Measurements from ENCODE around the gene CYP2R1. TPM values are rescaled to one million over a fixed set of nuclear protein-coding genes. Genes with fewer than 3 reads are reported as not detected.
"Not testable (repeated sequence)": the region's sequence is repeated elsewhere in the genome, so short reads cannot be mapped to it uniquely, and the experiment has no call there.

Gene CYP2R1
- total and polyA plus RNA-seq, 9 donors: 10.1 to 17.3 (median 13.9) TPM

- no peaks in the 10 kb centered on the region for H3K4me1 ChIP-seq (ENCODE audit: control insufficient read depth, insufficient read depth, low read length)
- no CpG with 5 or more reads among the region's 4 CpGs for WGBS (ENCODE audit: insufficient coverage)
- H3K9me3 ChIP-seq (replicated peaks; ENCODE audit: control insufficient read depth, low read depth, low read length): no peaks in the 10 kb centered on the region
- H3K27ac ChIP-seq (ENCODE audit: low read length): no peak overlapping the region
- no peak overlapping the region for H3K4me3 ChIP-seq (ENCODE audit: low read length)
- peaks cover 8% of the 10 kb centered on the region for H3K36me3 ChIP-seq (ENCODE audit: control insufficient read depth, insufficient read depth, low read length)
- no peaks in the 10 kb centered on the region for H3K27me3 ChIP-seq (ENCODE audit: control insufficient read depth, insufficient read depth, low read length)
- DNase-seq: no peak
These were observed 18.4 kb downstream of the CYP2R1 start for GRCh38 chr11:14873632-14874031.

DNA sequence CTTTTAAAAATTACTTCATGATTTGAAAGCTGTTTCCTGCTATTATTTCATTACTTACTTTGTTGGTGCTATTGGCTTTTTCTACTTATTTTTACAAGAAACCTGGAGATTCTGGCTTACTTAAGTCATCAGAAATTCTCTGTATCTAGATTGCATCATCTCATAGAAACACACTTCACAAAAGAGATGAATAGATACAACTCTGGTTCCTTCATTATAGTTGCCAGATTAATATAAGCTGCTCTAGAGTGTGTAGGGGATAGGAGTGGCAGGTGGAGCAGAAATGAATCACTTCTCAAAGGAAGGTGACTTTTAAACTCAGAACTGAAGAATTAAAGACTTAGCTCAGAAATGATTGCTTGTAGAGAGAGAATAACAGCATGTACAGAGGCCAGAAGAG is 20.0 kb downstream of the CYP2R1 start:
- DNase-seq: no peak
- Histone ChIP-seq H3K4me3 (ENCODE audit: low read length) (no peak overlapping the region), H3K27ac (ENCODE audit: low read length) (no peak overlapping the region), H3K27me3 (ENCODE audit: control insufficient read depth, insufficient read depth, low read length) (no peaks in the 10 kb centered on the region), H3K9me3 (replicated peaks; ENCODE audit: control insufficient read depth, low read depth, low read length) (no peaks in the 10 kb centered on the region), H3K4me1 (ENCODE audit: control insufficient read depth, insufficient read depth, low read length) (no peaks in the 10 kb centered on the region), H3K36me3 (ENCODE audit: control insufficient read depth, insufficient read depth, low read length) (peaks cover 2% of the 10 kb centered on the region)

GRCh38 chr11:14863775-14864174 is 28.3 kb downstream of the CYP2R1 start:
- not testable (repeated sequence) for H3K9me3 ChIP-seq (replicated peaks; ENCODE audit: control insufficient read depth, low read depth, low read length); H3K4me3 ChIP-seq (ENCODE audit: low read length); H3K27me3 ChIP-seq (ENCODE audit: control insufficient read depth, insufficient read depth, low read length); DNase-seq; H3K27ac ChIP-seq (ENCODE audit: low read length); H3K36me3 ChIP-seq (ENCODE audit: control insufficient read depth, insufficient read depth, low read length); H3K4me1 ChIP-seq (ENCODE audit: control insufficient read depth, insufficient read depth, low read length)
- WGBS (ENCODE audit: insufficient coverage): no CpG with 5 or more reads among the region's 4 CpGs

- peaks cover 2% of the 10 kb centered on the region for H3K9me3 ChIP-seq (replicated peaks; ENCODE audit: control insufficient read depth, low read depth, low read length)
- WGBS (ENCODE audit: insufficient coverage): 100% methylated on average over 1 of the region's 1 CpG
- H3K27ac ChIP-seq (ENCODE audit: low read length): no peak overlapping the region
- no peaks in the 10 kb centered on the region for H3K4me1 ChIP-seq (ENCODE audit: control insufficient read depth, insufficient read depth, low read length)
- H3K27me3 ChIP-seq (ENCODE audit: control insufficient read depth, insufficient read depth, low read length): no peaks in the 10 kb centered on the region
- DNase-seq: peak; percentile 1
- no peak overlapping the region for H3K4me3 ChIP-seq (ENCODE audit: low read length)
- no peaks in the 10 kb centered on the region for H3K36me3 ChIP-seq (ENCODE audit: control insufficient read depth, insufficient read depth, low read length)
These were observed 30.4 kb downstream of the CYP2R1 start for GRCh38 chr11:14861680-14862079.

- H3K4me3 ChIP-seq (ENCODE audit: low read length): no peak overlapping the region
These were observed 31.5 kb downstream of the CYP2R1 start for GRCh38 chr11:14860511-14860910.

DNA sequence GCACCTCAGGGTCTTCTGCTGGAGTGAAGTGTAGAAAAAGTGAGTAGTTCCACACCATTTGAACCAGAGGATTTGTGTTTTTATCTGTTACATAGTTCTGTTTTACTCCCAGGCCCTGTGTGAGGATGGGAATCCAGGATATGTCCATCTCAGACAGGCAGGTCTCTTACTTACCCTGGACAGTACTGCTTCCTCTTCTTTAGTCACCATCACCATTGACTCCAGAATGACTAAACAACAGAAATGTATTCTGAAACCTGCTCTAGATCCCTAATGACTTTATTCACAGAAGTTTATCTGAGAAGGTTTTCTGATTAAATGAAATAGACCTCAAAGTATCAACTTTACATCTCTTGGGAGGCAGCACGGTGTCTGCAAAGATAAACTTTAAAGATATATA is 33.6 kb downstream of the CYP2R1 start:
- WGBS (ENCODE audit: insufficient coverage): no CpG with 5 or more reads among the region's 1 CpG
- Histone ChIP-seq H3K9me3 (replicated peaks; ENCODE audit: control insufficient read depth, low read depth, low read length) (no peaks in the 10 kb centered on the region), H3K4me1 (ENCODE audit: control insufficient read depth, insufficient read depth, low read length) (no peaks in the 10 kb centered on the region), H3K27me3 (ENCODE audit: control insufficient read depth, insufficient read depth, low read length) (no peaks in the 10 kb centered on the region), H3K27ac (ENCODE audit: low read length) (no peak overlapping the region), H3K36me3 (ENCODE audit: control insufficient read depth, insufficient read depth, low read length) (no peaks in the 10 kb centered on the region), H3K4me3 (ENCODE audit: low read length) (no peak overlapping the region)
- no peak for DNase-seq

More at GRCh38 chr11:14860511-14860910, 31.5 kb downstream of the CYP2R1 start:
- Histone ChIP-seq H3K4me1 (ENCODE audit: control insufficient read depth, insufficient read depth, low read length) (no peaks in the 10 kb centered on the region), H3K27ac (ENCODE audit: low read length) (no peak overlapping the region), H3K36me3 (ENCODE audit: control insufficient read depth, insufficient read depth, low read length) (no peaks in the 10 kb centered on the region), H3K27me3 (ENCODE audit: control insufficient read depth, insufficient read depth, low read length) (no peaks in the 10 kb centered on the region), H3K9me3 (replicated peaks; ENCODE audit: control insufficient read depth, low read depth, low read length) (peaks cover 2% of the 10 kb centered on the region)
- DNase-seq: no peak
- WGBS (ENCODE audit: insufficient coverage): no CpG with 5 or more reads among the region's 2 CpGs

- Histone ChIP-seq H3K4me3 (ENCODE audit: low read length) (no peak overlapping the region), H3K27ac (ENCODE audit: low read length) (no peak overlapping the region), H3K4me1 (ENCODE audit: control insufficient read depth, insufficient read depth, low read length) (no peaks in the 10 kb centered on the region), H3K27me3 (ENCODE audit: control insufficient read depth, insufficient read depth, low read length) (no peaks in the 10 kb centered on the region), H3K36me3 (ENCODE audit: control insufficient read depth, insufficient read depth, low read length) (no peaks in the 10 kb centered on the region), H3K9me3 (replicated peaks; ENCODE audit: control insufficient read depth, low read depth, low read length) (no peaks in the 10 kb centered on the region)
- DNase-seq: no peak
- WGBS (ENCODE audit: insufficient coverage): no CpG with 5 or more reads among the region's 3 CpGs
These were observed 34.4 kb downstream of the CYP2R1 start for GRCh38 chr11:14857621-14858020.

DNA sequence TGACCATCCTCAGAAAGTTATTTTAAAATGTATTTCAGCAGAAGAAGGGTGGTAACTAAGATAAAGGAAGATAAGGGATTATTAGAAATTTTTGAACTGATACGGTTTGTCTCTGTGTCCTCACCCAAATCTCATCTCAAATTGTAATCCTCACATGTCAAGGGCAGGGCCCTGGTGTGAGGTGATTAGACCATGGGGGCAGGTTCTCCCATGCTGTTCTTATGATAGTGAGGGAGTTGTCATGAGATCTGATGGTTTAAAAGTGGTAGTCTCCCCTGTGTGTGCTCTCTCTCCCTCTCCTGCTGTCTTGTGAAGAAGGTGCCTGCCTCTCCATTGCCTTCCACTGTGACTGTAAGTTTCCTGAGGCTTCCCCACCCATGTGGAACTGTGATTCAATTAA is 36.1 kb downstream of the CYP2R1 start:
- Histone ChIP-seq H3K36me3 (ENCODE audit: control insufficient read depth, insufficient read depth, low read length) (no peaks in the 10 kb centered on the region), H3K27ac (ENCODE audit: low read length) (no peak overlapping the region), H3K9me3 (replicated peaks; ENCODE audit: control insufficient read depth, low read depth, low read length) (no peaks in the 10 kb centered on the region), H3K4me3 (ENCODE audit: low read length) (no peak overlapping the region), H3K4me1 (ENCODE audit: control insufficient read depth, insufficient read depth, low read length) (no peaks in the 10 kb centered on the region), H3K27me3 (ENCODE audit: control insufficient read depth, insufficient read depth, low read length) (no peaks in the 10 kb centered on the region)
- no peak for DNase-seq
- WGBS (ENCODE audit: insufficient coverage): no CpG with 5 or more reads among the region's 1 CpG

GRCh38 chr11:14854057-14854456 is 38.0 kb downstream of the CYP2R1 start:
- H3K4me1 ChIP-seq (ENCODE audit: control insufficient read depth, insufficient read depth, low read length): no peaks in the 10 kb centered on the region
- H3K27me3 ChIP-seq (ENCODE audit: control insufficient read depth, insufficient read depth, low read length): no peaks in the 10 kb centered on the region
- H3K9me3 ChIP-seq (replicated peaks; ENCODE audit: control insufficient read depth, low read depth, low read length): no peaks in the 10 kb centered on the region
- no peak for DNase-seq
- H3K27ac ChIP-seq (ENCODE audit: low read length): no peak overlapping the region
- H3K4me3 ChIP-seq (ENCODE audit: low read length): no peak overlapping the region
- no peaks in the 10 kb centered on the region for H3K36me3 ChIP-seq (ENCODE audit: control insufficient read depth, insufficient read depth, low read length)

DNA sequence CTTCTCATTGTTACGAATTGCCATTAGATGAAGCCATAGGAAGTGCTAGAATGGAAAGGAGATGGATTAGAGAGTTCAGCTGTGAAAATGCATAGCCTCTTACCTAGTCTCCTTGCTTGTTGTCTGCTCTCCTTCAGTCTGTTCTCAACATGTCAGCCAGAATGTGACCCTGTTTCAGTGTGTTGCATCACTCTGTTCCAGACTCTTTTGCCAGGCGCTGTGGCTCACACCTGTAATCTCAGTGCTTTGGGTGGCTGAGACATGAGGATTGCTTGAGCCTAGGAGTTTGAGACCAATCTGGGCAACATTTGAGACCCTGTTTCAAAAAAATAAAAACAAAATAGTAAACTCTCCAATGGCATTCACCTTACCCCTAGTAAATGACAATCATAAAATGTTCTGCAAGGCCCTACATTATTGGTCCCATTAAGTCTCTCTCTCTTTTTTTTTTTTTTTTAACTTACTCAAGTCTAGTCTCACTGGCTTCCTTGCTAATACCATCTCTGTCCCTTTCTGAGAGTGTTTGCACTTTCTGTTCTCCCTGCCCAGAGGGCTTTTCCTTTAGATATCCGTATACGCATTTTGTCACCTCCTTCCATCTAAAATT is 39.4 kb downstream of the CYP2R1 start:
- Histone ChIP-seq H3K36me3 (ENCODE audit: control insufficient read depth, insufficient read depth, low read length) (no peaks in the 10 kb centered on the region), H3K27me3 (ENCODE audit: control insufficient read depth, insufficient read depth, low read length) (no peaks in the 10 kb centered on the region), H3K27ac (ENCODE audit: low read length) (no peak overlapping the region), H3K4me3 (ENCODE audit: low read length) (no peak overlapping the region), H3K4me1 (ENCODE audit: control insufficient read depth, insufficient read depth, low read length) (no peaks in the 10 kb centered on the region), H3K9me3 (replicated peaks; ENCODE audit: control insufficient read depth, low read depth, low read length) (no peaks in the 10 kb centered on the region)
- WGBS (ENCODE audit: insufficient coverage): no CpG with 5 or more reads among the region's 4 CpGs
- DNase-seq: no peak

DNA sequence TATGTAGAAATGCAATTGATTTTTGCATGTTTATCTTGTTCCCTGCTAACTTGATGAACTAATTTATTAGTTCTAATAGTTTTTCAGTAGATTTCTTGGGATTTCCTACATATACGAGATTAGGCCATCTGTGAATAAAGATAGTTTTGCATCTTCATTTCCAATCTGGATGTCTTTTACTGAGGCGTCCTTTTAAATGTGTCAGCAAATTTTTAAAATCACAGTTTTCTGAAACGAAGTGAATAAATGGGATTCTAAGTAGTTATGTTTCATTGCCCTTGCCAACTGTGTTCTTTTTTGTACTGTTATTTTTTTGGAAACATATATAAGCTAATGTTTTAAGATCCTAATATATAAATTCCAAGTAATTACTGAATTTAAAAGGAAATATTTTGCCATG is 50.0 kb downstream of the CYP2R1 start:
- no peak overlapping the region for H3K4me3 ChIP-seq (ENCODE audit: low read length)
- no peaks in the 10 kb centered on the region for H3K4me1 ChIP-seq (ENCODE audit: control insufficient read depth, insufficient read depth, low read length)
- DNase-seq: no peak
- no CpG with 5 or more reads among the region's 3 CpGs for WGBS (ENCODE audit: insufficient coverage)
- H3K36me3 ChIP-seq (ENCODE audit: control insufficient read depth, insufficient read depth, low read length): no peaks in the 10 kb centered on the region
- no peaks in the 10 kb centered on the region for H3K27me3 ChIP-seq (ENCODE audit: control insufficient read depth, insufficient read depth, low read length)
- no peaks in the 10 kb centered on the region for H3K9me3 ChIP-seq (replicated peaks; ENCODE audit: control insufficient read depth, low read depth, low read length)
- H3K27ac ChIP-seq (ENCODE audit: low read length): no peak overlapping the region

Measured in muscle of leg (tissue), 11 donors.